PC-9 (cell line): ENCODE data around the gene SNRPA1. TPM values are rescaled to one million over a fixed set of nuclear protein-coding genes. Genes with fewer than 3 reads are reported as not detected.
"Not testable (repeated sequence)": the region's sequence is repeated elsewhere in the genome, so short reads cannot be mapped to it uniquely, and the experiment has no call there.

Source experiments
- BruUV-seq: library from RNA; stranded (reverse); fragments of 400-500 nt; replicated peaks from 2 replicates; lab custom pipeline; 2021; lab: Mats Ljungman, UMichigan
- CTCF ChIA-PET: fragments of 300-600 bp; sonication (Branson Sonifier 250); formaldehyde crosslinking; loops from one replicate; lab custom pipeline; 2022; ENCODE audit warnings: antibody characterized with exemption; lab: Charles Lee
- POLR2A ChIA-PET: fragments of 300-600 bp; sonication (Branson Sonifier 250); formaldehyde crosslinking; loops from one replicate; lab custom pipeline; 2022; ENCODE audit warnings: antibody characterized with exemption; ENCODE audit not compliant: unreplicated experiment; lab: Charles Lee
- DNase-seq, 2 experiments: peaks; one replicate each; pipeline versions ENCODE4 v3.0.0 to v3.0.0-alpha.2; 2015 to 2022; ENCODE audit warnings: mixed read lengths in 1 of 2
- H2AFZ ChIP-seq: fragments of 200-600 bp; sonication (generic); 2 replicates; pipeline ENCODE4 v1.8.1; 2017; ENCODE audit warnings: antibody characterized with exemption
- H3F3A ChIP-seq: fragments of 200-600 bp; sonication (generic); 2 replicates; pipeline ENCODE4 v1.8.1; 2017; ENCODE audit warnings: antibody characterized with exemption, mild to moderate bottlenecking, low read depth; ENCODE audit not compliant: insufficient read depth
- H3K27ac ChIP-seq: fragments of 200-600 bp; sonication (generic); 2 replicates; pipeline ENCODE4 v1.6.1; 2016; ENCODE audit warnings: mixed run types
- H3K27me3 ChIP-seq: fragments of 200-600 bp; sonication (generic); 2 replicates; pipeline ENCODE4 v1.6.1; 2016; ENCODE audit warnings: low read depth, mixed run types; ENCODE audit not compliant: insufficient read depth
- H3K36me3 ChIP-seq: fragments of 200-600 bp; sonication (generic); 2 replicates; pipeline ENCODE4 v1.6.1; 2016; ENCODE audit warnings: low read depth, mixed run types
- H3K4me1 ChIP-seq: fragments of 200-600 bp; sonication (generic); replicated peaks from 2 replicates; pipeline ENCODE4 v1.6.1; 2016; ENCODE audit warnings: mixed run types; ENCODE audit not compliant: insufficient read depth
- H3K4me2 ChIP-seq: fragments of 200-600 bp; sonication (generic); 2 replicates; pipeline ENCODE4 v1.6.1; 2017; ENCODE audit warnings: mixed run types
- H3K4me3 ChIP-seq: fragments of 200-600 bp; sonication (generic); 2 replicates; pipeline ENCODE4 v1.6.1; 2016; ENCODE audit warnings: mixed run types
- H3K79me2 ChIP-seq: fragments of 200-600 bp; sonication (generic); 2 replicates; pipeline ENCODE4 v1.6.1; 2017; ENCODE audit warnings: low read depth, mixed run types
- H3K9me2 ChIP-seq: fragments of 200-600 bp; sonication (generic); 2 replicates; pipeline ENCODE4 v1.8.1; 2017; ENCODE audit warnings: mild to moderate bottlenecking; ENCODE audit not compliant: insufficient read depth
- H3K9me3 ChIP-seq: fragments of 200-600 bp; sonication (generic); 2 replicates; pipeline ENCODE4 v1.8.1; 2016; ENCODE audit warnings: low read depth; ENCODE audit not compliant: insufficient read depth
- H4K20me1 ChIP-seq: fragments of 200-600 bp; sonication (generic); 2 replicates; pipeline ENCODE4 v1.8.1; 2017; ENCODE audit not compliant: insufficient read depth
- CTCF ChIP-seq: fragments of 200-600 bp; sonication (generic); conservative IDR thresholded peaks from 2 replicates; pipeline ENCODE4 v1.6.1; 2017; ENCODE audit warnings: mixed run types, antibody characterized with exemption, mild to moderate bottlenecking, moderate library complexity
- EZH2 ChIP-seq: fragments of 200-600 bp; sonication (generic); IDR thresholded peaks from 2 replicates; pipeline ENCODE4 v1.8.0; 2017; ENCODE audit warnings: antibody characterized with exemption, low read depth
- intact Hi-C: fragments of 100-400 bp; cut with micrococcal nuclease; formaldehyde crosslinking; loops from one replicate; pipeline ENCODE4 v1.10.0; 2022; ENCODE audit not compliant: unreplicated experiment
- total RNA-seq: library from RNA; stranded (reverse); gene quantifications from 2 replicates; pipeline ENCODE4 v1.2.3, GENCODE V29; 2021

Gene SNRPA1
- total RNA-seq, 1 experiment from 2014 or later: 95.0 TPM

GRCh38 chr15:101337976-101338375 is 42.9 kb upstream of the SNRPA1 start:
- intact Hi-C loops: no loop called here
- Histone ChIP-seq H3K27me3 (no peaks in the 10 kb centered on the region), H3K4me3 (no peak overlapping the region), H3F3A (peaks cover 28% of the 10 kb centered on the region; the same call in 1 of the 2 replicates), H2AFZ (no peak overlapping the region), H3K36me3 (no peaks in the 10 kb centered on the region), H3K79me2 (no peaks in the 10 kb centered on the region), H3K9me2 (no peaks in the 10 kb centered on the region), H3K27ac (no peak overlapping the region), H3K4me1 (0 out of 2 replicates have a peak, but pooled peaks cover 6% of the 10 kb centered on the region), H4K20me1 (no peaks in the 10 kb centered on the region), H3K9me3 (no peaks in the 10 kb centered on the region), H3K4me2 (no peak overlapping the region)
- ChIA-PET POLR2A (no interaction called here), CTCF (no interaction called here)
- no TSS peak for BruUV-seq
- TF ChIP-seq EZH2 (no peak), CTCF (no peak)
- DNase-seq: no peak

- POLR2A ChIA-PET, H4K20me1 ChIP-seq, H3K36me3 ChIP-seq, CTCF ChIA-PET, H3K9me2 ChIP-seq, H3K4me1 ChIP-seq, intact Hi-C loops, H3K79me2 ChIP-seq, BruUV-seq, H3K27me3 ChIP-seq, H3K9me3 ChIP-seq: not testable (repeated sequence)
- Histone ChIP-seq H3K4me3 (peak overlapping the region; percentile 92), H3F3A (peaks cover 19% of the 10 kb centered on the region; the same call in 1 of the 2 replicates), H2AFZ (peak overlapping the region; percentile 92), H3K27ac (peak overlapping the region; percentile 81), H3K4me2 (peak overlapping the region; percentile 97)
- peak in 1 of 2 experiments; percentile 77 for DNase-seq
These were observed 39.1 kb upstream of the SNRPA1 start for GRCh38 chr15:101333907-101334789.

GRCh38 chr15:101332061-101332467 is 37.0 kb upstream of the SNRPA1 start:
- no peak overlapping the region for H2AFZ ChIP-seq
- no peak overlapping the region for H3K27ac ChIP-seq
- no peak overlapping the region for H3K4me2 ChIP-seq
- intact Hi-C loops: no loop called here
- peaks cover 19% of the 10 kb centered on the region; the same call in 1 of the 2 replicates for H3F3A ChIP-seq
- H3K79me2 ChIP-seq: no peaks in the 10 kb centered on the region
- no peaks in the 10 kb centered on the region for H3K9me2 ChIP-seq
- H3K4me3 ChIP-seq: no peak overlapping the region
- no peak for TF ChIP-seq CTCF
- no peak for TF ChIP-seq EZH2
- H3K9me3 ChIP-seq: no peaks in the 10 kb centered on the region
- no peaks in the 10 kb centered on the region for H4K20me1 ChIP-seq
- H3K36me3 ChIP-seq: no peaks in the 10 kb centered on the region
- ChIA-PET POLR2A (no interaction called here), CTCF (no interaction called here)
- BruUV-seq: no TSS peak
- H3K4me1 ChIP-seq: 0 out of 2 replicates have a peak, but pooled peaks cover 6% of the 10 kb centered on the region
- no peak for DNase-seq
- no peaks in the 10 kb centered on the region for H3K27me3 ChIP-seq
